Stimulated activated CD4-positive, alpha-beta T cell treated with anti-CD3 and anti-CD28 coated beads, Interleukin-15, amount 100 ng/mL, for 48 hours (primary cell): ENCODE results near the gene CCRL2.
"Not testable (repeated sequence)": the region's sequence is repeated elsewhere in the genome, so short reads cannot be mapped to it uniquely, and the experiment has no call there.

Source experiments
- DNase-seq, 2 donors: peaks; one replicate each; pipeline ENCODE4 v3.0.0-alpha.2; 2020; ENCODE audit warnings: low read depth in 2 of 2

Gene CCRL2

GRCh38 chr3:46405301-46406019 is 1.6 kb upstream of the CCRL2 start:
- no peak for DNase-seq

DNA sequence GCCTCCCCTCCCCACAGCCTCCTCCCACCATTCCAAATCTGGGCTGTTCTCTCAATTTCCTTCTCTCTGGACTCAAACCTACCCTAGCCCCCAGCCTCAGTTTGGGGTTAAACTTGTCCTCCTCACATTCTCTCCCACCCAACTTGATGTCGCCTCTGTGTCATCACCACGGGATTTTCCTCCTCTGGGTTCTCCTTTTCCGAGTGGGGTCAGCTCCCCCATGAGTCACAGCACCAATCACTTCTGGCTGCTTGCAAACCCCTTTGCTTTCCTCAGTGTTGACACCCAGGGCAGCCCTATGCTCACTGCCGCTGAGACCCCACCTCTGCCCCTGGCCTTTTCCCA is 644 bp upstream of the CCRL2 start:
- no peak for DNase-seq

DNA sequence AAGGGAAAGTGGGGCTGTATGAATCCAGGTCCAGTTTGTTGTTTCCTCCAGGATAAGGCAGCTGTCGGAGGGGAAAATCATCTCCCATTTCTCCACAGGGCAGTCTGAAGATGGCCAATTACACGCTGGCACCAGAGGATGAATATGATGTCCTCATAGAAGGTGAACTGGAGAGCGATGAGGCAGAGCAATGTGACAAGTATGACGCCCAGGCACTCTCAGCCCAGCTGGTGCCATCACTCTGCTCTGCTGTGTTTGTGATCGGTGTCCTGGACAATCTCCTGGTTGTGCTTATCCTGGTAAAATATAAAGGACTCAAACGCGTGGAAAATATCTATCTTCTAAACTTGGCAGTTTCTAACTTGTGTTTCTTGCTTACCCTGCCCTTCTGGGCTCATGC is 911 bp downstream of the CCRL2 start:
- DNase-seq, result no peak

DNA sequence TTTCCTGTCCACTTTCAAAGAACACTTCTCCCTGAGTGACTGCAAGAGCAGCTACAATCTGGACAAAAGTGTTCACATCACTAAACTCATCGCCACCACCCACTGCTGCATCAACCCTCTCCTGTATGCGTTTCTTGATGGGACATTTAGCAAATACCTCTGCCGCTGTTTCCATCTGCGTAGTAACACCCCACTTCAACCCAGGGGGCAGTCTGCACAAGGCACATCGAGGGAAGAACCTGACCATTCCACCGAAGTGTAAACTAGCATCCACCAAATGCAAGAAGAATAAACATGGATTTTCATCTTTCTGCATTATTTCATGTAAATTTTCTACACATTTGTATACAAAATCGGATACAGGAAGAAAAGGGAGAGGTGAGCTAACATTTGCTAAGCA is 1.8 kb downstream of the CCRL2 start:
- no peak for DNase-seq

DNA sequence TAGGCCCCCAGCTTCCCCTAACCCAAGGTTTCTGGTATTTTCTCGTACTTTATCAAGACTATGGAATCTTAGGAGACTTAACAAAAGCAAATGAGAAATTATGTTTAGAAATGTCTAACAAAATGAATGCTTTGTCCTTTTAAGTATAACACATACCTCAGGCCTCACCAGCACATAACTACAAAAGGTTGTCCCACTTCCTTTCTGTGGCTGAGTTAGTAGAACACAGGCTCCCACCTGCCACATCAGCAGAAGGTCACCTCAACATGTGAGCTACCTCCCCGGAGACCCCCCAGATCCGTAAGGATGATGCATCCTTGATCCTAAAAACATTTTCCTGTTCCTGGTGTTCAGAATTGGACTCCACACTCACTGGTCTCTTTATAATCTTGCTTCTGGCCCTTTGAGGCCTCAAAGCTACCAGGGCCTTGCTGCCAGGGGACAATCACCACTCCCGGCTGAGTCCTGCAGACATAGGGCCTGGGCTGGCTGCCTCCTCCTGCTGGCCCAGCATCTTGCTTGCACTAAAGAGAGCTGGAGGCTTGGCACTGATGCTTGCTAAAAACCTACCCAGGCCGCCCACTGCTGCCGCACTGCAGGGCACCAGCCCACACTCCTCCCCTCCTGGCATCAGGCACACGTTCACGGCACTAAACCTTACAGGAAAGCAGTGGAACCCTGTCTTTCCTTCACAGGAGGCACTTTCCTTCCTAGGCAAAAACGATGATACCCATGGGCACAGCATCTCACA is 2.9 kb downstream of the CCRL2 start:
- DNase-seq, result no peak

DNA sequence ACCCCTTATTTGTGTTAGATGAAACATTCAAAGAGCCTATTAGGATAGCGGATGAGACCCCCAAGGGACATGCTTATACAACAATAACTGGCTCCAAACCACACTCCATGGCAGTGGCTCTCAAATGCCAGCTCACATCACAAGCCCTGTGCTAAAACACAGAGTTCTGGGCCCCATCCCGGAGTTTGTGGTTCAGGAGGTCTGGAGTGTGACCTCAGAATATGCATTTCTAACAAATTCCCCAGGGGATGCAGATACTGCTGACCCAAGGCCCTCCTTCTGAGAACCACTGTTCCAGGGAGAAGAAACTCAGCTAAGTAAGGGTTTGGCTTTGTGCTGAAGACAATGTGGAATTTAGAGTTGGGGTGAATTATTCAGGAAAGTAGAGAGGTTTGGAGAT is 3.6 kb downstream of the CCRL2 start:
- no peak for DNase-seq

DNA sequence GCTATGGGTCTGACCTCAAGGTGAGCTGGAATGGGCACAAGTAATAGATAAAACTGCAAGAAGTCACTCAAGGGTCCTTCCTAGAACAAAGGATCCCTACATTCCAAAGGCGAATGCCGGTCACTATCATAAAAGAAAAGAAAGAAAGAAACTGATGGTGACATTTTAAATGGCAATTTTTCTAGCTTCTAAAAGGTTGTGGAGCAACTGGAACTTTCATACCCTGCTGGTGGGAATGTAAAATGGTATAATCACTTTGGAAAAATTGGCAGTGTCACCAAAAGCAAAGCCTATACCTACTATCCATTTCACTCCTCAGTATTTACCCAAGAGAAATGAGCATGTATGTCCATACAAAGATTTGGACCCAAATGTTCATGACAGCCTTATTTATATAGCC is 4.2 kb downstream of the CCRL2 start:
- no peak for DNase-seq

DNA sequence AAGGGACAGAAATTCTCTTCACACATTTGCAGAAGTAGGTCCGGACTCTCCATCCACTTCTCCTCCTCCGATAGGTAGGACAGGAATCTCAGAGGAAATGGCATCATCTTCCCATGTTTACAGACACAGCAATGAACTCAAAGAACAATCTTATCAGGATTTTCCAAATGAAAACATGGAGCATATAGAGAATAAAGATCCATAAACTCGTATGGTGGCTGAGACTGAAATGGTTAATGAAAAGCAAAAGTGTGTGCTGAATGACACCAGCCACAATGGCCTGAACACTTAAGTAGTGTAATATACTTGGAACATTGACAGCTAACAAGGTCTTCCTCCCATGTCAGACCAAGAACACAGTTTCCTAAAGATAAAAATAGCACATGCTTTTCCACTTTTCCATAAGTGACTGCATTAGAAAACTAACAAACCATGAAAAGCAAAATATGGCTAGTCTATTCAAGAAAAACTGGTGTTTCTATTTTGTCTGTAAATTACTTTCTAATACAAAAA is 5.8 kb downstream of the CCRL2 start:
- no peak for DNase-seq

DNA sequence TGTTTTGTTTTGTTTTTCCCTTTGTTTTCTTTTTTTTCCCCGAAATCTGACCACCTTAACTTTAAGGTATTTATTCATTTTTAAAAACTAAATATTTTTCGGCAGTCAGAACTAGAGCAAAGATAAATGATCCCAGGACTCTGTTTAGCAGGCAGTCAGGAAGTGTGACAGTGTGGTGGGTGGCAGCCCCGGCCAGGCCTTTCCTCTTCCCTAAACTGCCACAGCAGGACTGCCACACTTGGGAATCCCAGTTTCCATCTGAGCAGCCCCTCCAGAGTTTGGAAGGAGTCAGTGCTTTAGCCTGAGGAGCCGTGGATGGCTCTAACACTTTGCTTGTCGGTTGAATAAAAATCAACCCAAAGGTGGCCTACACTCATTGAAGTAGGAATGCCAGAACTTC is 6.9 kb downstream of the CCRL2 start:
- DNase-seq, result no peak

GRCh38 chr3:46414739-46415138 is 7.7 kb downstream of the CCRL2 start:
- no peak for DNase-seq

- no peak for DNase-seq
Measured at GRCh38 chr3:46416125-46416810, 9.2 kb downstream of the CCRL2 start.

- no peak for DNase-seq
Measured at GRCh38 chr3:46416811-46417510, 9.9 kb downstream of the CCRL2 start.

GRCh38 chr3:46417841-46418611 is 11.0 kb downstream of the CCRL2 start:
- DNase-seq, result no peak

DNA sequence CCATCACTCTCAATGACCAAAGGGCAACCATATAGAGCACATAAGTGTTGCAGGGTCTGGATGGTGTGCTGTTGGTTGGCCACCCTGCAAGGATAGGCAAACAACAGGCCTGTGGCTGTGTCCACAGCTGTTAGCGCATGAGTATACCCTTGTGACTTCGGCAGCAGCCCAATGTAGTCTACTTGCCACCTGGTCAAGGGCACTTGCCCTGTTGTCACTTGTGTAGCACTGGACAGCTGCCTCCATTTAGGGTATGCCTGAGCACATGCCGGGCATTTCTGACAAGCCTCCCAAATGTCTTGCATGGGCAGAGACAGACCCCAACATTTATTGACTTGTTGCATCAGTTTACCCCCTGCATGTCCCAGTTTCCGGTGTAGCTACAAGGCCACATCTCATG is 12.8 kb downstream of the CCRL2 start:
- no peak for DNase-seq

GRCh38 chr3:46420931-46421330 is 13.9 kb downstream of the CCRL2 start:
- DNase-seq, result no peak

DNA sequence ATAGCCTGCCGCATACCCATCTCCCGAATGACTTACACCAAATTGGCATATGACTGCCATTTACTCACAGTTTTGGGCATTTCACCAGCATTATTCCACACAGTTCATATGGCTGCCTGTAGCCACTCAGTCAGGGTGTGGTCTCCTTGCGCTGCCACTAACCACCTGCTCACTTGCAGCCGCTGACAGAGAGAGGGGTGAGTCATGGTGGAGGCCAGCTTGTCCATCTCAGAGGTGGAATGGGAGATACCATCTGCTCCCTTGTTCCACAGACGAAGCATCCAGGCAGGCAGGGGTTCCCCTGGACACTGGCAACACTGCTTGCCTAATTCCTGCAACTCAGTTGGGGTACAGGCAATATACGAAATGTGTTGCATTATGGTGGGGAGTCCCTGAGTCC is 15.6 kb downstream of the CCRL2 start:
- DNase-seq, result no peak

DNA sequence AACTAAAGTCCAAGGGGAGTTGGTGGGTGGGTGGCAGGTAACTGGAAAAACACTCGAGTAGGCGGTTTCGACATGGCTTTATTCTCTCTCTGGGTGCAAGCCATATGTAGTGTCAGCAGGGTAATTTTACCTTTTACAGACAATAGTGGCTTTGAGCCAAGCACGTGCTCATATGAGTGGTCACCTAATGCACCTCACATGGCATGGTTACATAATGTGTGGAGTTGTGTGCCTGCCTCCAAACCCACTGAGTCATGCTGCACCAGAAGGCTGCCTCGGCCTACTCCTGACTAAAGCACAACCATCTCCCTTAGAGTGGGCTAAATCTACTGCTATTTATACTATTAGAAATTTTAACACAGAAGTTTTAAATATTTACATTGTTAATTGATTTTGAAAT is 16.5 kb downstream of the CCRL2 start:
- DNase-seq, result no peak

DNA sequence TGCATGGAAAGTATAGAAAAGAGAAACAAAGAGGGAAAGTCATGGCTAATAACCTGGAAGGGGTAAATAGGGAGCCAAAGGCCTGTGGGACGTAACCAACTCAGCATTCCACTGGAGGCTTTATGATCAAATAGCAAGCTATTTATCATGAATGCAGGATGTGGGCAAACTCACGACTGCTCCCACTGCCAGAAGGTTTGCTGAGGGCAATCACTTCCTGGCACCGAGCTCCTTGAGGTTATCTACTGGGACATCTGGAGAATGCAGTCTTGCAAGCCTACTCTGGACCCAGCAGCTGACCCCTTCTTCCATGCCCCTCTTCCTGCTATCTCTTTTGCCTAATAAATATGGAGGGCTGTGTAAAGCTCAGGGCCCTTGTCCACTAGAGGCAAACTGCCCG is 19.4 kb downstream of the CCRL2 start:
- not testable (repeated sequence) for DNase-seq

DNA sequence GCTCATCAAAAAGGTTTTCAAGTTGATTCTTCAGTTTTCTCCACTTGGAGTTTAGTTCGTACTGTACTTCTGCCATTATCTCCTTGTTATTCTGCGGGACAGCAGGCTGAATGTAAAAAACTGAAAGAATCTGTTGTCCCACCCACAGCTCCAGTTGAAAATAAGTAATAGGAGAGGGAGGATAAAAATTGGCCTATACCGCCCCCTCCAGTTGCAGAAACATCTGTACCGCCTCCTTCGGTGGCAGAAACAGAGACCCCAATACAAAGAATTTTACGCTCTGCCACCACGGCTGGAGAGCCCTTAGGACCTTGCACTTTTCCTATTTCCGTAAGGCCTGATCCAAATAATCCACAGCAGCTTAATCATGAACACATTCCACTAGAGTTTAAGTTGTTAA is 20.3 kb downstream of the CCRL2 start:
- not testable (repeated sequence) for DNase-seq

- no peak for DNase-seq
Measured at GRCh38 chr3:46427916-46428833, 21.1 kb downstream of the CCRL2 start.
